Brain microvascular endothelial cell (primary cell): Measurements from ENCODE around the gene CLDN20.

Experiments used
- DNase-seq: peaks from one replicate; pipeline ENCODE4 v3.0.0-alpha.2; 2020
- H3K27ac ChIP-seq: fragments of 250-450 bp; sonication (Bioruptor Pico); 2 replicates; pipeline ENCODE4 v1.5.1; 2020; ENCODE audit warnings: mild to moderate bottlenecking, moderate library complexity
- H3K27me3 ChIP-seq: fragments of 250-450 bp; sonication (Bioruptor Pico); replicated peaks from 2 replicates; pipeline ENCODE4 v1.5.1; 2020; ENCODE audit warnings: mild to moderate bottlenecking
- H3K36me3 ChIP-seq: fragments of 250-450 bp; sonication (Bioruptor Pico); replicated peaks from 2 replicates; pipeline ENCODE4 v1.5.1; 2020; ENCODE audit warnings: mild to moderate bottlenecking
- H3K4me3 ChIP-seq: 2 replicates; pipeline ENCODE4 v1.5.1; 2011; ENCODE audit warnings: low read depth, mild to moderate bottlenecking, control low read depth, low read length, moderate library complexity
- CTCF ChIP-seq: IDR thresholded peaks from 2 replicates; pipeline ENCODE4 v1.5.1; 2011; ENCODE audit warnings: low read depth, mild to moderate bottlenecking, moderate library complexity, low read length, control low read depth, inconsistent platforms; ENCODE audit errors: missing control alignments
- in situ Hi-C: cut with HindIII; loops from 2 replicates; pipeline ENCODE4 v1.10.0; 2017; ENCODE audit warnings: low sequenced_read_pairs, low pct_ligation_motif_present

Gene CLDN20

DNA sequence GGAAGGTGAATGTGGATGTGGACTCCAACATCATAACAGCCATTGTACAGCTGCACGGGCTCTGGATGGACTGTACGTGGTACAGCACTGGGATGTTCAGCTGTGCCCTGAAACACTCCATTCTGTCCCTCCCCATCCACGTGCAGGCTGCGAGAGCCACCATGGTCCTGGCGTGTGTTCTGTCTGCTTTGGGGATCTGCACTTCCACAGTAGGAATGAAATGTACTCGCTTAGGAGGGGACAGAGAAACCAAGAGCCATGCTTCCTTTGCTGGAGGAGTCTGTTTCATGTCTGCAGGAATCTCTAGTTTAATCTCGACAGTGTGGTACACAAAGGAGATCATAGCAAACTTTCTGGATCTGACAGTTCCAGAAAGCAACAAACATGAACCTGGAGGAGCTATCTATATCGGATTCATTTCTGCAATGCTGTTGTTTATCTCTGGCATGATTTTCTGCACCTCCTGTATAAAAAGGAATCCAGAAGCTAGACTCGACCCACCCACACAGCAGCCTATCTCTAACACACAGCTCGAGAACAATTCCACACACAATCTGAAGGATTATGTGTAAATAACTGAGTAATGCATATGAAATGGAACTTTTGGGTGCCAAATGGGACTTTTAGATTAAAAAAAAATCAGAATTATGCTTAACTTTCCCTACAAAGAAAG is 12.1 kb downstream of the CLDN20 start:
- peak; percentile 48 for DNase-seq
- no peak overlapping the region for H3K4me3 ChIP-seq
- H3K27me3 ChIP-seq: no peaks in the 10 kb centered on the region
- peak overlapping the region; percentile 48 for H3K27ac ChIP-seq
- in situ Hi-C loops: no loop called here
- TF ChIP-seq CTCF: no peak
- no peaks in the 10 kb centered on the region for H3K36me3 ChIP-seq

DNA sequence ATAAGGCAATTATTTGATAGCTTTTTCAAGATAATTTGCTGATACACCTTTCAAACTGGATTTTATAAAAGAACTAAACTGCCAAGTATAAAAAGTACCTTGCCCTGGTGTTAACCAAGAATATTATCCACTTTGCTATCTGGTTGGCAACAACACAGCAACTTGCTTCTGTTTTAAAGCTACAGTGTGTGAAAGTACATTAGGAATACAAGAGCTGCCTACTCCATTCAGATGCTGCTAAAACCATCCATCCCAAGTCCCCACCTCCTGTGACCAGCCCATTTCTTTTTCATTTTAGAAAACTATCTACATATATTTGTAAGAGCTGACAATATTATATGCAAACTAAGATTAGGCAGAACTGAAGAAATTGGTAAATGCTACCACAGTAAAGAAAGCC is 12.8 kb downstream of the CLDN20 start:
- in situ Hi-C loops: no loop called here

GRCh38 chr6:155278319-155279049 is 14.7 kb downstream of the CLDN20 start:
- Histone ChIP-seq H3K36me3 (peaks cover 3% of the 10 kb centered on the region), H3K4me3 (no peak overlapping the region), H3K27ac (no peak overlapping the region), H3K27me3 (no peaks in the 10 kb centered on the region)
- TF ChIP-seq CTCF: no peak
- no peak for DNase-seq
- in situ Hi-C loops: no loop called here

More for the DNA sequence above, 12.8 kb downstream of the CLDN20 start:
- Histone ChIP-seq H3K27me3 (no peaks in the 10 kb centered on the region), H3K27ac (peak overlapping the region; percentile 48), H3K4me3 (no peak overlapping the region), H3K36me3 (no peaks in the 10 kb centered on the region)
- no peak for DNase-seq
- TF ChIP-seq CTCF: no peak

DNA sequence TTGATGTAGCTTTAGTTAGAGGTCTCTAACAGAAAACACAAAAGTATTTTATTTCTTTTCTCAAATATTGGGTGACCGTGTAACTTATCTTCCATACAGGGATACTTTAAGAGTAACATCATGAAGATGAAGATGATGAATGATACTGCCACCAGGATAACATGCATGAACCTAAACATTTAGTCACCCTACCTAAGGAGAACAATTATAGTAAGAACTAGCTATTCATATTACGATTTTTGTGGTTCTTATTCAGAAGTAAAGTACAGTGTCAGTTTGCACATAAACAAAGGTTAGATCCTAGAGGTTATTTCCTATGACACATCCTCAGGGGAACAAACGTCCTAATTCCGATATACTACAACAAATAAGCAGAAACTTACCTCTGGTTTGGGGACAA is 21.0 kb downstream of the CLDN20 start:
- Histone ChIP-seq H3K27ac (no peak overlapping the region), H3K27me3 (no peaks in the 10 kb centered on the region), H3K36me3 (peaks cover 23% of the 10 kb centered on the region), H3K4me3 (no peak overlapping the region)
- TF ChIP-seq CTCF: no peak
- in situ Hi-C loops: no loop called here
- no peak for DNase-seq

GRCh38 chr6:155287762-155288161 is 23.9 kb downstream of the CLDN20 start:
- H3K27ac ChIP-seq: no peak overlapping the region
- no peak overlapping the region for H3K4me3 ChIP-seq
- in situ Hi-C loops: no loop called here
- peaks cover 22% of the 10 kb centered on the region for H3K36me3 ChIP-seq
- no peaks in the 10 kb centered on the region for H3K27me3 ChIP-seq
- no peak for DNase-seq
- no peak for TF ChIP-seq CTCF

DNA sequence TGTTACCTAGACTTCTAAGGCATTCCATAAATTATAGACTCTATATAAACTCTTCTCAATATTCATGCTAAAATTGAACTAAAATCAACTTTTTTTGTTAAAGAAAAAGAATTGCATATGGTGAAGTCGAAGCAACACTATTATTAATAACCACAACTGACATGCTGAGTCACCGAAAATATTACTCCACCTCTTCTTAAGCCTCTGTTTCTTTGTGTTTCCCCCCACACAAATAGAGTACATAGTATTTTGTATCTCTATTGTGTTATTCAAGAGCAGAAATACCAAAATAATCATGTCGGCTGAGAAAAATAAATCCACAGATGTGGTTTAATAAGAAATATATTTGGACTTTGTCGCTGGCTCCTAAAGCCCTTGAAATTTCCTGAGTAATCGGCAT is 26.7 kb downstream of the CLDN20 start:
- no peak overlapping the region for H3K27ac ChIP-seq
- no peak for DNase-seq
- H3K4me3 ChIP-seq: no peak overlapping the region
- in situ Hi-C loops: no loop called here
- no peaks in the 10 kb centered on the region for H3K27me3 ChIP-seq
- no peak for TF ChIP-seq CTCF
- peaks cover 19% of the 10 kb centered on the region for H3K36me3 ChIP-seq
